ENCODE measurements around the gene SMOC2.

The SMOC2 gene

GRCh38 chr6:168493976-168494375 lies 53.0 kb downstream of the SMOC2 start:
- DNase-seq (ENCODE audit: low read depth), result no peak

DNA sequence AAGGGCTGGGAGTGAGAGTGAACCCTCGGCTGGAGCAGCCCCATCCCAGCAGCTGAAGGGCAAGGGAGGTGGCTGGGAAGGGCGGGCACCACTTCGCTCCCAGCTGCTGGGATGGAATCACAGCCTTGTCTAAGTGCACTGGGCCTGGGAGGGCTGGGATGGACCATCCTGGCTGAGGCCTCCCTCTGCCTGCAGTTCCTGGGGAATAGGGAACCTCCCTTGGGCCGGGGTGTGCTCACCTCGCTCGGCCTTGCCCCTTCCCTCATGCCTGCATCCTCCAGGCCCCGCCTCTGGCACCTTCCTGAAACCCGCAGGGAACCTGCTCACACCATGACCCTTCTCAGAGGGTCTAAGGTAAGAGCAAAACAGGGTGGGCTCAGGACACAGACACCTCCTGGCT lies 53.7 kb downstream of the SMOC2 start:
- no peak for DNase-seq (ENCODE audit: low read depth)

DNA sequence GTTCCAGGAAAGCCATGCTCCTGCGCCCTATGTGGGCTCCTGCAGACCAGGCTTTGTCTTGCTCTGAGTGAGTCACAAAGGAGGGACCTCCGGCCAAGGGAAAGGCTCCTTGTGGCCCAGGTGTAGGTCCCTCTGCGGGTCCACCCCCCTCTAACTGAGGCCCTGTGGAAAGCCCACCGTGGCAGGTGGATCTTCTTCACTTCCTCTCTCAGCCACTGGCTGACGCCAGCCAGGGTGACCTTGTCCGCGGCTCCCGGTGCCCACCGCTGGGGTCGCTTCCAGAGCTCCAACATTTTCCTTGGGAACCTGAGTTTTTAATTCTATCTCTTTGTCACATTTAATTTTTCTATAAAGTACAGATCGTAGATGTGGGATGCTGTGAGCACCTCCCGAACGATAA lies 54.1 kb downstream of the SMOC2 start:
- no peak for DNase-seq (ENCODE audit: low read depth)

- DNase-seq (ENCODE audit: low read depth), result no peak
These were observed 54.7 kb downstream of the SMOC2 start for GRCh38 chr6:168495636-168496035.

GRCh38 chr6:168496139-168496996 lies 55.4 kb downstream of the SMOC2 start:
- DNase-seq (ENCODE audit: low read depth), result no peak

DNA sequence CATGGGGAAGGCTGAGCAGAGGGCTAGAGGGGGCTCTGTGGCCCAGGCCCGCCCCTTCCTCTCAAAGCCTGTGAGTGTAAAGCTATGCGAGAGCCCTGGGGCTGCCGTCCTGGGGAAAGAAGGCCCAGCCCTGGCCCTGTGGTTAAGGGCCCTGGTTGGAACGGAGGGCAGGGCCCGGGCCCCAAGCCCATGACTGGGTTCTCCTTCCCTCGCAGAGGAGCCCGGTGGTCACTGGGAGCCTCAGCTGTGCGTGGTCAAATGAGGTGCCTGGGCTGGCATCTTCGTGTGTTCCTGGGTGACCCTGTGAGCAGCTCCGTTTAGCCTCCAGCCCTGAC lies 56.0 kb downstream of the SMOC2 start:
- DNase-seq (ENCODE audit: low read depth), result no peak

GRCh38 chr6:168497381-168497780 lies 56.4 kb downstream of the SMOC2 start:
- DNase-seq (ENCODE audit: low read depth), result no peak

DNA sequence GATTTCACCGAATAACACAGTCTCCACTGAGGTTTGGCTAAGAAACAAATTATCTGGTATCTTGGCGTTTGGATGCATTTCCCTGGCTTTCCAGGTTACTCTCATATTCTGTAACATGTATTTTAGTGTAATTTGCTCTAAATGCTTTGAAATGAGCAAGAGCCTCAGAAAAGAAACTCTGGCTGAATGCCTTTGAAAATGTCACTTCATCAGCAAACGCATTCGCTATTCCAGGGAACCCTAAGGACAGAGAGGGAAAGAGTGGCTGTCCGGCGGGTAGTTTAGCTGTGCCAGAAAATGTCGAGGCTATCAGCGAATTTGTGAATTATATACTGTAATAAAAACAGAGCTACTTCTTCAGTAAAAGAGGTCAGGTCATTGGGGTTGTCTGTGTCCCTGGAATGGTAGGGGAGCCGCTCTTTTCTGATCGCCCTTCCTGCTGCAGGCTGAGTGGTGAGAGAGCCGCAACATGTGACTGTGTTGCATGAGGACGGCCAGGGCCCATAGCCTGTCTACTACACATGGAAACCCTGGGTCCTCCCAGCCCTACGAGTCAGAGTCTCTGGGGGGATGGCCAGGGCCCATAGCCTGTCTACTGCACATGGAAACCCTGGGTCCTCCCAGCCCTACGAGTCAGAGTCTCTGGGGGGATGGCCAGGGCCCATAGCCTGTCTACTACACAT lies 57.3 kb downstream of the SMOC2 start:
- DNase-seq (ENCODE audit: low read depth), result no peak

DNA sequence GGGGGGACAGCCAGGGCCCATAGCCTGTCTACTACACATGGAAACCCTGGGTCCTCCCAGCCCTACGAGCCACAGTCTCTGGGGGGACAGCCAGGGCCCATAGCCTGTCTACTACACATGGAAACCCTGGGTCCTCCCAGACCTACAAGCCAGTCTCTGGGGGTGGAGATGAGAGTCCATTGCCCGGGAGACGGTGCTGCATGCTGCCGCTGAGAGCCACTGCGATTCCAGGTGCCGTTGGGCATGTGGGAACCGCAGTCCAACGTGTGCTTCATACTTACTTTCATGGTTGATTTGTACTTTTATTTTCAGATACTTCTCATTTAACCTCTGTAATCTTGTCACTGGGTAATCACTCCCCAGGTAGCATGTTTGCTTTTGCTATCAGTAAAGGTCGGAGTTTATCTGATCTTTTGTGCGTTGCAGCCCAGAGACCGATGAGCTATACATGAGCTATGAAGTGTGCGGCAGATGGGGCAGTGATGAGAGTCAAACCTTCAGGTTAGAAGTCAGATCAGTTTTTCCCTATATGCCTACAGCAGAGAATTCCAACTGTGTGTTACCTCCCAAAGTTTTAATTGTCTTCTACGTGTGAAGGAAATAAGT lies 58.2 kb downstream of the SMOC2 start:
- no peak for DNase-seq (ENCODE audit: low read depth)

- DNase-seq (ENCODE audit: low read depth), result no peak
These were observed 59.5 kb downstream of the SMOC2 start for GRCh38 chr6:168500519-168500918.

- no peak for DNase-seq (ENCODE audit: low read depth)
These were observed 60.6 kb downstream of the SMOC2 start for GRCh38 chr6:168501561-168501960.

- no peak for DNase-seq (ENCODE audit: low read depth)
These were observed 63.4 kb downstream of the SMOC2 start for GRCh38 chr6:168504366-168504765.

DNA sequence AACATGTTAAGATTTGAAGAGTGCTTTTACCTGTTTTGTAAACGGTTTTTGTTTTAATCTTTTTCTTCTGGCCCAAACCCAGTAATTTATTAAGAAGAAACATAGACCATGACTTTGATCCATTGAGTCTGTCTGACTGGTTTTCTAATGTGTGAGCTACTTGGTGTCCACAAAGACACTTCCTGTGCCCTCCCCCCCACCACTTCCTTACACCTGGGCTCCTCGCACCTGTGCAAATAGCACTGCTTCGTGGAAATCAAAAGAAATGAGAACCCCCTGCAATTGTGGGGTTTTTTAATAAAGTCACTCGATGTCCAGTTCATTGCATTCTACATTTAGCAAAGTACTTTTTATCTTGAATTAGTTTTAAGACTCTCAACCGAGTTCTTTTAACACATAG lies 65.5 kb downstream of the SMOC2 start:
- DNase-seq (ENCODE audit: low read depth), result no peak

DNA sequence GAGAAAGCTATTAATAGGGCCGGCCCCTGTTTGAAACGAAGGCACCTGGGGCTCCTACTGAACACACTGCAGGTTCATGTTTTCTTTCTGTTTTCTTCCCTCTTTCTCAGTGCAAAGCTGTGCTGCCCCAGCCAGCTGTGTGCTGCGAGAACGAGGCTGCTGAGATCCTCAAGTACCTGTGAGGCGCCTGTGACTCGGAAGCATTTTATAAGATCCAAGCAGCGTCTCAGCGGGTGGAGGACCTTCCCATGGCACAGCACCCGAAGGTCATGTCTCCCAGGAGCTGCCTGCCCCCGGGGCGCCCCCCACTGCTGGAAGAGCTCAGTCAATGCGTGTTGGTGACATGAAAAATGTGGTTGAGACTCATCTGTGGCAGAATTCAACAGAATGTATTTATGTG lies 66.3 kb downstream of the SMOC2 start:
- DNase-seq (ENCODE audit: low read depth), result no peak

DNA sequence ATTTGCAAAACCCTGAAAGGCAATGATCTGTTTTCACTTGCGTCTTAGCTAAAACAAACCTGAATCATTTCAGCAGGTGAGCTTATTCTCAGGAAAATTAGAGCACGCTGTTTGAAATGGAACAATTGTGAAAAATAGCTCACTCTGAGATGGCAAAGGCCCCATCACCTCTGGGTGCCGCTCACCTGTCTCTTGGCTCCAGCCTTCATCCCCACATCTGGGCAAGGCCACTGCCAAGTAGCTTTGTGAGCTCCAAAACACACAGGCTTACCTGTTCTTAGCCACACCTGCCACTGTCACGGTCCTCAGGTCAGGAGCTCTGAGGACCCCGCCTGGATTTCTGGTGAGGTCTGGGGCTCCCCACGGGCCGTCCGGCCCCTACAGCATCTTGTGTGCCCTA lies 66.7 kb downstream of the SMOC2 start:
- no peak for DNase-seq (ENCODE audit: low read depth)

- DNase-seq (ENCODE audit: low read depth), result no peak
These were observed 67.9 kb downstream of the SMOC2 start for GRCh38 chr6:168508903-168509302.

DNA sequence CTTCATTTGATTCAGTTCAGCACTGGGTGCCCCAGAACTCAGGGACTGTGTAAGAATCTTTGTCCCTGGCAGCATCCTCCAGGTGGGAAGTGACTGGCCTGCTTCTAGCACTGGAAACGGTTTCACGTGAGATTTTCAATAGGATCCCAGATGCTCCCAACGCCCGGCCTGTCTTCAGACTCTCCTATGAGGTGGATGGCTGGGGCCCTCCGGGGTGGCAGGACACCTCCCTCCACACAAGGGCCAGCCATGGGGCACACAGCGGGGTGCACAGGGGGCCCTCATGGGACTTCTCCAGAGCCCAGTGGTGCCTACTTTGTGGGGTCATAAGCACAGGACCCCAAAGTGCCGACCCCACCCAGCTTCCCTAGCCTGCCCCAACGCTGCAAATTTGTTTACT lies 72.8 kb downstream of the SMOC2 start:
- no peak for DNase-seq (ENCODE audit: low read depth)

DNA sequence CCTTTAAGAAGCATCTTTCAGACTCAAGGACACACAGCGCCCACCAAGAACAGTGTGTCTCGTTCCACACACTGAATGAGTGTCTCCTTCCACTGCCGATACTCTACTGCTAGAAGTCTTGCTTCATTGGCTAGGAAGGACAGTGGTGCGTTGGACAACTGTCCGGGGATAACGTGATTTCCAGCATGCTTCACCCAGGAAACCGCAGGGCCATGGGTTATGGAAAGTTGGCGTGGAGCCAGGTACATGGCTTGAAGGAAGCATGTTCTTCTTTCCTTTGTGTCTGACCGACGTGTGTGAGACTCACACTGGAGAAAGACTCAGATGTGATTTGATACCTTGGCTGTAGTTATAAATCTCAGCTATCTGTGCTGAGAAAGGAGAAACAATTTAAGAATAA lies 73.2 kb downstream of the SMOC2 start:
- DNase-seq (ENCODE audit: low read depth), result no peak

- DNase-seq (ENCODE audit: low read depth), result no peak
These were observed 74.4 kb downstream of the SMOC2 start for GRCh38 chr6:168515376-168515775.

GRCh38 chr6:168516944-168517741 lies 76.2 kb downstream of the SMOC2 start:
- DNase-seq (ENCODE audit: low read depth), result no peak

DNA sequence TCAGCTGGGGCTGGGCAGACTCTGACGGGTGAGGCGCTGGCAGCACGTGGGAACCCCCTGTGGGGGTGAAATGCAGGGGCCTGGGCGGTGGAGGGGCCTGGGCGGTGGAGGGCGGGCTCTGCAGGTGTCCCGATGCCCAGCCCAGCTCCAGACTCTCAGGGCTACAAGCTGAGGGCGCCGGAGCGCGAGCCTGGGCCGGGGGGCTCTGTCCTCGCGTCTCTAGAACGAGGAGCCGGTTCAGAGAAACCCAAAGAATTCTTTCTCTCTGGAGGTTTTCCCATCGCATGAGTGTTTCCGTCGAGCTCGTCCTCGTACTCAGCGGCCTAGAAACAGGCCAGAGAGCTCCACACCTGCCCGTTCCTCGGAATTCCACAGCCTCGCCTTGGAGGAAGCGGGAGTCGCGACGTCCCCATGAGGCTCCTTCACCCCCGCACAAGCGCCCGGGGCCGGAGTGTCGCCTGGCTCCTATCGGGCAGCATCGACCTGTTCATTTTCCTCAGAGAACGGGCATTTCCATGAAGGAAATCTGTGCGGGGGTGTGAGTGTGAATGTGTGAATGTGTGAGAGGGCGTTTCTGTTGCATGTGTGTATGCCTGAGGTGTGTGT lies 76.9 kb downstream of the SMOC2 start:
- DNase-seq (ENCODE audit: low read depth), result no peak

DNA sequence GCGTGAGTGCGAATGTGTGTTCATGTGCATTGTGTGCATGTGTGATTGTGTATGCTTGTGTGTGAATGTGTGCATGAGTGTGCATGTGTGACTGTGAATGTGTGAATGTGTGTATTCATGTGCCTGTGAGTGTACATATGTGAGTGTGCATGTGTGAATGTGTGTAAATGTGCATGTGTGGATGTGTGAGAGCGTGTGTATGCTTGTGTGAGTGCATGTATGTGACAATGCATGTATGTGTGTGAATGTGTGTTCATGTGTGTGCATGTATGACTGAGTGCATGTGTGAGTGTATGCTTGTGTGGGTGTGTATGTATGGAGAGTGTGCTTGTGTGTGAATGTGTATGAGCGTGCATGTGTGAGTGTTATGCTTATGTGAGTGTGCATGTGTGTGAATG lies 77.4 kb downstream of the SMOC2 start:
- no peak for DNase-seq (ENCODE audit: low read depth)

Measured in T-helper 22 cell (primary cell).